Naive thymus-derived CD4-positive, alpha-beta T cell (primary cell): ENCODE data around the gene KLF16. TPM values are rescaled to one million over a fixed set of nuclear protein-coding genes. Genes with fewer than 3 reads are reported as not detected.

Experiments
- microRNA-seq: library from miRNA; unstranded; fragments of <30 nt; microRNA quantifications from one replicate; pipeline ENCODE4 v1.2.0, GENCODE V29; 2022; ENCODE audit warnings: borderline microRNAs expressed
- polyA plus RNA-seq, 2 donors: library from polyadenylated mRNA; unstranded; fragments of 300-500 nt; fragmentation: Illumina TruSeq; gene quantifications; one replicate each; pipeline ENCODE4 v1.2.3, GENCODE V29; 2021
- total RNA-seq, 6 experiments: library from RNA in 5 of 6; stranded (reverse) in 5 of 6; gene quantifications; 1 replicate in 5 of 6; 2 replicates in 1 of 6; pipeline ENCODE4 v1.2.3 and lab custom pipeline; 2021 to 2026

KLF16 gene
- total and polyA plus RNA-seq, 7 experiments from 2014 or later, result 0.41 to 65.2 (median 20.8) TPM

Small RNAs within 50 kb of the gene (microRNA-seq; reads per million reads assigned to microRNA genes)
- gene MIR1909, result not detected

Other genes with a start within 250 kb of the KLF16 start
- gene TCF3, start 211.0 kb downstream of the KLF16 start, total RNA-seq, result 10 to 100 TPM; 66.6 to 83.6 (median 78.3) TPM
- 10 to 100 TPM in 1 of 2 donors, 1 to 10 TPM in 1; 5.8 to 15.6 TPM for gene TCF3, start 211.0 kb downstream of the KLF16 start, polyA plus RNA-seq
- not detected for gene ONECUT3, start 110.1 kb downstream of the KLF16 start, total RNA-seq
- gene ONECUT3, start 110.1 kb downstream of the KLF16 start, polyA plus RNA-seq, result not detected
- 10 to 100 TPM in 1 of 5 experiments, 1 to 10 TPM in 4; 1.8 to 15.3 (median 4.0) TPM for gene ATP8B3, start 51.3 kb downstream of the KLF16 start, total RNA-seq
- gene ATP8B3, start 51.3 kb downstream of the KLF16 start, polyA plus RNA-seq, result under 1 TPM; 0.83 TPM
- gene REXO1, start 15.1 kb downstream of the KLF16 start, total RNA-seq, result 10 to 100 TPM; 52.7 to 92.6 (median 73.1) TPM
- 1 to 10 TPM; 5.4 to 9.6 TPM for gene REXO1, start 15.1 kb downstream of the KLF16 start, polyA plus RNA-seq
- gene ABHD17A, start 21.9 kb upstream of the KLF16 start, total RNA-seq, result 100 to 1,000 TPM in 4 of 5 experiments, 10 to 100 TPM in 1; 92.9 to 175 (median 127) TPM
- gene ABHD17A, start 21.9 kb upstream of the KLF16 start, polyA plus RNA-seq, result 100 to 1,000 TPM; 135 to 140 TPM
- gene ADAT3, start 41.8 kb upstream of the KLF16 start, total RNA-seq, result 10 to 100 TPM in 2 of 5 experiments, 1 to 10 TPM in 3; 3.5 to 13.5 (median 6.1) TPM
- gene ADAT3, start 41.8 kb upstream of the KLF16 start, polyA plus RNA-seq, result 1 to 10 TPM; 2.2 to 5.9 TPM
- 10 to 100 TPM; 17.6 to 35.5 (median 23.0) TPM for gene SCAMP4, start 41.8 kb upstream of the KLF16 start, total RNA-seq
- 10 to 100 TPM; 11.8 to 12.8 TPM for gene SCAMP4, start 41.8 kb upstream of the KLF16 start, polyA plus RNA-seq
- gene CSNK1G2, start 77.6 kb upstream of the KLF16 start, total RNA-seq, result 100 to 1,000 TPM; 109 to 145 (median 117) TPM
- 10 to 100 TPM; 18.1 to 45.3 TPM for gene CSNK1G2, start 77.6 kb upstream of the KLF16 start, polyA plus RNA-seq
- 10 to 100 TPM; 53.0 to 70.8 (median 67.5) TPM for gene BTBD2, start 152.1 kb upstream of the KLF16 start, total RNA-seq
- 1 to 10 TPM; 5.2 to 6.5 TPM for gene BTBD2, start 152.1 kb upstream of the KLF16 start, polyA plus RNA-seq
- gene MKNK2, start 187.7 kb upstream of the KLF16 start, total RNA-seq, result 100 to 1,000 TPM; 190 to 347 (median 238) TPM
- 10 to 100 TPM; 28.8 to 52.9 TPM for gene MKNK2, start 187.7 kb upstream of the KLF16 start, polyA plus RNA-seq
- 100 to 1,000 TPM in 4 of 5 experiments, 10 to 100 TPM in 1; 93.2 to 269 (median 117) TPM for gene MOB3A, start 232.7 kb upstream of the KLF16 start, total RNA-seq
- 100 to 1,000 TPM in 1 of 2 donors, 10 to 100 TPM in 1; 49.5 to 114 TPM for gene MOB3A, start 232.7 kb upstream of the KLF16 start, polyA plus RNA-seq
- 10 to 100 TPM; 12.2 to 26.8 (median 15.7) TPM for gene IZUMO4, start 233.3 kb upstream of the KLF16 start, total RNA-seq
- 1 to 10 TPM in 1 of 2 donors, under 1 TPM in 1; 0.73 to 1.9 TPM for gene IZUMO4, start 233.3 kb upstream of the KLF16 start, polyA plus RNA-seq